Ovary (tissue), 9 donors: ENCODE results near the gene DDR1. TPM values are rescaled to one million over a fixed set of nuclear protein-coding genes. Genes with fewer than 3 reads are reported as not detected.
"Not testable (repeated sequence)": the region's sequence is repeated elsewhere in the genome, so short reads cannot be mapped to it uniquely, and the experiment has no call there.

Experiments
- DNase-seq, 5 donors: peaks; one replicate each; pipeline ENCODE4 v3.0.0-alpha.2; 2019 to 2020
- H3K27ac ChIP-seq, 2 donors: fragments of 200-600 bp; one replicate each; pipeline versions ENCODE4 v1.5.1 to v1.8.0; 2019 to 2022
- H3K27me3 ChIP-seq: fragments of 200-600 bp; one replicate; pipeline ENCODE4 v1.8.0; 2022
- H3K36me3 ChIP-seq: fragments of 200-600 bp; sonication (generic); one replicate; pipeline ENCODE4 v1.5.1; 2019
- H3K4me1 ChIP-seq: one replicate; pipeline ENCODE4 v1.8.1; 2013; ENCODE audit warnings: mild to moderate bottlenecking, moderate library complexity; ENCODE audit not compliant: insufficient read depth
- H3K4me3 ChIP-seq: fragments of 200-600 bp; sonication (generic); one replicate; pipeline ENCODE4 v1.5.1; 2017
- H3K9me3 ChIP-seq, 2 donors: fragments of 200-600 bp in 1 of 2; sonication (generic) in 1 of 2; one replicate each; pipeline versions ENCODE4 v1.5.1 to v1.8.1; 2013 to 2019; ENCODE audit warnings: mild to moderate bottlenecking in 1 of 2, moderate library complexity in 1 of 2
- CTCF ChIP-seq, 3 donors: fragments of 450-650 bp in 2 of 3; fragments of 200-600 bp in 1 of 3; IDR thresholded peaks; one replicate each; pipeline versions ENCODE4 v1.5.1 to v1.8.0; 2016 to 2022; ENCODE audit warnings: antibody characterized with exemption in 3 of 3, mild to moderate bottlenecking in 1 of 3
- EP300 ChIP-seq: sonication (generic); formaldehyde crosslinking; IDR thresholded peaks from one replicate; pipeline ENCODE4 v1.6.1; 2017; ENCODE audit warnings: antibody characterized with exemption
- POLR2A ChIP-seq: fragments of 450-650 bp; IDR thresholded peaks from one replicate; pipeline ENCODE4 v1.6.1; 2017; ENCODE audit warnings: antibody characterized with exemption, mild to moderate bottlenecking, moderate library complexity
- whole genome bisulfite sequencing, 3 donors: extraction: QIAGEN DNeasy Blood & Tissue Kit in 1 of 3; methylation state at CpG; one replicate each; pipeline versions ENCODE4 v1.1.5 to v1.1.7; 2013 to 2017; 5-methylcytosine and 5-hydroxymethylcytosine counted together
- intact Hi-C, 4 donors: fragments of 100-400 bp; cut with DNase I; formaldehyde crosslinking; loops; one replicate each; pipeline versions ENCODE4 v1.11.0 to v1.15.1; 2022 to 2023
- polyA plus RNA-seq, 2 donors: library from polyadenylated mRNA; stranded (reverse); fragments of 200-250 nt in 1 of 2; fragments of 350-450 nt in 1 of 2; fragmentation: Illumina TruSeq in 1 of 2; extraction: RNeasy Lipid Tissue Mini Kit (QIAGEN cat#74804) in 1 of 2; gene quantifications; one replicate each; pipeline ENCODE4 v1.2.3, GENCODE V29; 2013 to 2014
- total RNA-seq, 7 donors: library from RNA; depleted of rRNA in 2 of 7; stranded (reverse); fragments of >200 nt in 2 of 7; fragmentation: NEBNext Ultra II Directional in 3 of 7; extraction: Animal tissue kit (Norgen Biotek cat#: 25700) in 3 of 7; gene quantifications; one replicate each; pipeline versions ENCODE4 v1.1.0 to v1.2.4, GENCODE V29; 2016 to 2023
- donor health status: DM: no; HTN: no; CAD: no; lungs with moderate emphysema.
- donor health status: DM: no; HTN: no; CAD: no.
- donor health status: Bipolar disorder and iron deficiency.
- donor health status: DM: yes; HTN: yes; CAD: no.
- donor health status: DM: no; HTN: no; CAD: no.
- donor health status: DM: yes; HTN: yes; CAD: no.

The DDR1 gene
- total and polyA plus RNA-seq, 9 donors, result 20.1 to 116 (median 64.5) TPM

- intact Hi-C loops, result loop anchor here in 1 of 4 donors (10.0 kb wide), 1 partner anchor 142 kb away; no protein-coding TSS in a partner anchor
- no peak overlapping the region for H3K27ac ChIP-seq
- no peaks in the 10 kb centered on the region for H3K36me3 ChIP-seq
- 87 to 92% (median 87%) methylated on average over 7 of the region's 7 CpGs for WGBS, 3 donors
- H3K9me3 ChIP-seq, result no peaks in the 10 kb centered on the region
- no peak for TF ChIP-seq POLR2A
- H3K4me1 ChIP-seq, result no peaks in the 10 kb centered on the region
- H3K27me3 ChIP-seq, result no peaks in the 10 kb centered on the region
- no peak overlapping the region for H3K4me3 ChIP-seq
- no peak for DNase-seq
Measured at GRCh38 chr6:30922447-30922852, 38.1 kb downstream of the DDR1 start.

GRCh38 chr6:30924040-30924627 lies 39.8 kb downstream of the DDR1 start:
- DNase-seq, H3K27me3 ChIP-seq, H3K27ac ChIP-seq, H3K4me1 ChIP-seq, H3K4me3 ChIP-seq, H3K36me3 ChIP-seq, H3K9me3 ChIP-seq: not testable (repeated sequence)
- intact Hi-C loops, result loop anchor here in 1 of 4 donors (10.0 kb wide), 1 partner anchor 141 kb away; no protein-coding TSS in a partner anchor
- WGBS, 3 donors, result 84 to 91% (median 89%) methylated on average over 4 to 9 of the region's 9 CpGs

- intact Hi-C loops, result loop anchor here in 1 of 4 donors (10.0 kb wide), 1 partner anchor 138 kb away; no protein-coding TSS in a partner anchor
- TF ChIP-seq EP300 (no peak), POLR2A (no peak), CTCF (IDR thresholded peaks at IDR 0.05) (no peak)
- no peaks in the 10 kb centered on the region for H3K36me3 ChIP-seq
- no peaks in the 10 kb centered on the region for H3K9me3 ChIP-seq
- no peak overlapping the region for H3K27ac ChIP-seq
- H3K27me3 ChIP-seq, result no peaks in the 10 kb centered on the region
- H3K4me1 ChIP-seq, result no peaks in the 10 kb centered on the region
- no peak for DNase-seq
- 73 to 88% (median 84%) methylated on average over 4 of the region's 4 CpGs for WGBS, 3 donors
- no peak overlapping the region for H3K4me3 ChIP-seq
Measured at GRCh38 chr6:30926644-30927043, 42.3 kb downstream of the DDR1 start.

GRCh38 chr6:30927080-30927479 lies 42.8 kb downstream of the DDR1 start:
- not testable (repeated sequence) for H3K27ac ChIP-seq, H3K9me3 ChIP-seq, H3K4me3 ChIP-seq, DNase-seq, H3K27me3 ChIP-seq, H3K36me3 ChIP-seq, H3K4me1 ChIP-seq
- intact Hi-C loops, result loop anchor here in 1 of 4 donors (10.0 kb wide), 1 partner anchor 138 kb away; no protein-coding TSS in a partner anchor
- 90 to 100% (median 94%) methylated on average over 3 of the region's 3 CpGs for WGBS, 3 donors

GRCh38 chr6:30928677-30929076 lies 44.4 kb downstream of the DDR1 start:
- 93 to 99% (median 94%) methylated on average over 3 of the region's 3 CpGs for WGBS, 3 donors
- H3K36me3 ChIP-seq, result no peaks in the 10 kb centered on the region
- no peak overlapping the region for H3K4me3 ChIP-seq
- no peaks in the 10 kb centered on the region for H3K9me3 ChIP-seq
- intact Hi-C loops, result loop anchor here in 1 of 4 donors (10.0 kb wide), 1 partner anchor 136 kb away; no protein-coding TSS in a partner anchor
- DNase-seq, result no peak
- no peaks in the 10 kb centered on the region for H3K4me1 ChIP-seq
- no peak overlapping the region for H3K27ac ChIP-seq
- no peak for TF ChIP-seq CTCF (IDR thresholded peaks at IDR 0.05)
- H3K27me3 ChIP-seq, result no peaks in the 10 kb centered on the region

GRCh38 chr6:30930506-30930905 lies 46.2 kb downstream of the DDR1 start:
- TF ChIP-seq POLR2A (no peak), EP300 (no peak), CTCF (IDR thresholded peaks at IDR 0.05) (no peak)
- no peaks in the 10 kb centered on the region for H3K4me1 ChIP-seq
- no peaks in the 10 kb centered on the region for H3K36me3 ChIP-seq
- H3K27me3 ChIP-seq, result no peaks in the 10 kb centered on the region
- WGBS, 3 donors, result 82 to 93% (median 87%) methylated on average over 4 of the region's 4 CpGs
- no peak overlapping the region for H3K4me3 ChIP-seq
- H3K27ac ChIP-seq, result no peak overlapping the region
- intact Hi-C loops, result loop anchor here in 1 of 4 donors (10.0 kb wide), 1 partner anchor 124 kb away; no protein-coding TSS in a partner anchor
- no peak for DNase-seq
- H3K9me3 ChIP-seq, result no peaks in the 10 kb centered on the region
